Astrocyte of the hippocampus (primary cell): ENCODE data around the gene LECT2.

ENCODE experiments used
- DNase-seq: peaks from one replicate; pipeline ENCODE4 v3.0.0; 2011; ENCODE audit warnings: low read depth, low spot score

The LECT2 gene

GRCh38 chr5:135937245-135937911, 17.4 kb downstream of the LECT2 start:
- no peak for DNase-seq

- DNase-seq = peak; percentile 57
Observed at GRCh38 chr5:135934939-135935338, 19.8 kb downstream of the LECT2 start.

- no peak for DNase-seq
Observed at GRCh38 chr5:135930949-135931295, 23.9 kb downstream of the LECT2 start.

- peak; percentile 34 for DNase-seq
Observed at GRCh38 chr5:135930029-135930948, 24.5 kb downstream of the LECT2 start.

GRCh38 chr5:135921388-135921787, 33.4 kb downstream of the LECT2 start:
- no peak for DNase-seq

GRCh38 chr5:135920199-135920598, 34.6 kb downstream of the LECT2 start:
- no peak for DNase-seq

GRCh38 chr5:135916638-135917263, 38.0 kb downstream of the LECT2 start:
- no peak for DNase-seq

GRCh38 chr5:135915466-135916001, 39.2 kb downstream of the LECT2 start:
- DNase-seq = no peak

- DNase-seq = no peak
Observed at GRCh38 chr5:135913713-135914626, 40.8 kb downstream of the LECT2 start.

GRCh38 chr5:135905144-135905543, 49.6 kb downstream of the LECT2 start:
- DNase-seq = no peak

- DNase-seq = no peak
Observed at GRCh38 chr5:135901633-135902032, 53.1 kb downstream of the LECT2 start.

- no peak for DNase-seq
Observed at GRCh38 chr5:135900276-135900675, 54.5 kb downstream of the LECT2 start.

- DNase-seq = no peak
Observed at GRCh38 chr5:135898651-135899050, 56.1 kb downstream of the LECT2 start.
